GM12864 (cell line): ENCODE data around the gene MKS1.

Source experiments
- DNase-seq: peaks from one replicate; pipeline ENCODE4 v3.0.0-alpha.2; 2011; ENCODE audit warnings: low read depth
- H3K4me3 ChIP-seq: 2 replicates; pipeline ENCODE4 v1.5.1; 2011; ENCODE audit warnings: mild to moderate bottlenecking, low read depth, low read length, control low read depth
- TF ChIP-seq, protein P1 (sequence below): IDR thresholded peaks from 2 replicates; pipeline ENCODE4 v1.5.1; 2011; ENCODE audit warnings: low read depth, mild to moderate bottlenecking, moderate library complexity, low read length, control low read depth, inconsistent platforms; ENCODE audit errors: missing control alignments

Gene MKS1

DNA sequence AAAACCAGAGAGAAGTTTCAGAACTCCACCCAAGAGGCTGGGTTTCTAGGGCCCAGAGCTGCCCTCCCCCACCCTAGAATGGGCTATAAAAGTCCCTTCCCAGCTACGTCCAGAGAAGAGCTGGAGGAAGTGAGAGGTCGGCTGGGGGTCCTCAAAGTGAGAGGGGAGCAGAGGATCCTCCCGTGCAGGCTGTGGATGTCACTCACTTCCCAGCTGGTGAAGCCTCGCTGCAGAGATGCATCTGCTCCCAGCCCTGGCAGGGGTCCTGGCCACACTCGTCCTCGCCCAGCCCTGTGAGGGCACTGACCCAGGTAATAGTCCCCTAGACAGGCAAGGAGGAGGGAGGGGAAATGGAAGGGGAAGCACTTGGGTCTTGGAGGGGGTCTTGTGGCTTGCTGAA, 26.4 kb downstream of the MKS1 start, which contains the start of gene EPX:
Gene EPX (plus strand): TSS at position 115 of the 400 bp plus-strand sequence. CDS start 121 bp downstream, at position 236.
- DNase-seq, result no peak
- H3K4me3 ChIP-seq, result no peak within 1 kb of the TSS

DNA sequence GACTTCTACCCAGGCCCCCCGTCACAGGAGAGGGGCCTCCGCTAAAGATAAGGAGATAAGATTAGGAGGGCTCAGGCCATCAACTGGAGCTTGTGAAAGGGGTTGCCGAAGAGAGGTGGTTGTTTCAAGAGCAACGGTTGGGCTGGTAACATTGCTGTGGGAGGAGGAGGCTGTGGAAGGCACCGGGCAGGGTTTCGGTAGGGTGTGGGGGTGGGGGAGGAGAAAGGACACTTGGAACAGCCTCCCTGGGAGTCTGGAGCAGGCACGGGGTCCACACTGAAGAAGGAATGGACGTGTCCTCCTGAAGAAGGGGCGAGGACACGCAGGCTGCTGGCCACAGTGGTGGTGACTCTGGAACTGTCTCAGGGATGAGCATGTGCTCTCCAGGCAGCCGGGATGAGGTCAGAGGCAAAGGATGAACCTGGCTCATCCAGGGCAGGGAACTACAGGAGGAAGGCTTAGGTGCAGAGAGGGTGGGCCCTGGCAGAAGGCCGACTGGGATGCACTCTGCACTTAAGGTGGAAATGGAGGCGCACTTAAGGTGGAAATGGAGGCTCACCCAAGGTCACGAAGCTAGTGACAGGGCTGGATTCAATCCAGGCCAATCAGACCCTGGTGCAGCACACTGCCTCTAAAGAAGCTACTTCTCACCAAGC, 27.7 kb downstream of the MKS1 start:
- TF ChIP-seq, protein P1, sequence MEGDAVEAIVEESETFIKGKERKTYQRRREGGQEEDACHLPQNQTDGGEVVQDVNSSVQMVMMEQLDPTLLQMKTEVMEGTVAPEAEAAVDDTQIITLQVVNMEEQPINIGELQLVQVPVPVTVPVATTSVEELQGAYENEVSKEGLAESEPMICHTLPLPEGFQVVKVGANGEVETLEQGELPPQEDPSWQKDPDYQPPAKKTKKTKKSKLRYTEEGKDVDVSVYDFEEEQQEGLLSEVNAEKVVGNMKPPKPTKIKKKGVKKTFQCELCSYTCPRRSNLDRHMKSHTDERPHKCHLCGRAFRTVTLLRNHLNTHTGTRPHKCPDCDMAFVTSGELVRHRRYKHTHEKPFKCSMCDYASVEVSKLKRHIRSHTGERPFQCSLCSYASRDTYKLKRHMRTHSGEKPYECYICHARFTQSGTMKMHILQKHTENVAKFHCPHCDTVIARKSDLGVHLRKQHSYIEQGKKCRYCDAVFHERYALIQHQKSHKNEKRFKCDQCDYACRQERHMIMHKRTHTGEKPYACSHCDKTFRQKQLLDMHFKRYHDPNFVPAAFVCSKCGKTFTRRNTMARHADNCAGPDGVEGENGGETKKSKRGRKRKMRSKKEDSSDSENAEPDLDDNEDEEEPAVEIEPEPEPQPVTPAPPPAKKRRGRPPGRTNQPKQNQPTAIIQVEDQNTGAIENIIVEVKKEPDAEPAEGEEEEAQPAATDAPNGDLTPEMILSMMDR, result no peak
- DNase-seq, result no peak
- no peak overlapping the region for H3K4me3 ChIP-seq

More for the DNA sequence above, 26.4 kb downstream of the MKS1 start, which contains the start of gene EPX:
- TF ChIP-seq, protein P1, result no peak

DNA sequence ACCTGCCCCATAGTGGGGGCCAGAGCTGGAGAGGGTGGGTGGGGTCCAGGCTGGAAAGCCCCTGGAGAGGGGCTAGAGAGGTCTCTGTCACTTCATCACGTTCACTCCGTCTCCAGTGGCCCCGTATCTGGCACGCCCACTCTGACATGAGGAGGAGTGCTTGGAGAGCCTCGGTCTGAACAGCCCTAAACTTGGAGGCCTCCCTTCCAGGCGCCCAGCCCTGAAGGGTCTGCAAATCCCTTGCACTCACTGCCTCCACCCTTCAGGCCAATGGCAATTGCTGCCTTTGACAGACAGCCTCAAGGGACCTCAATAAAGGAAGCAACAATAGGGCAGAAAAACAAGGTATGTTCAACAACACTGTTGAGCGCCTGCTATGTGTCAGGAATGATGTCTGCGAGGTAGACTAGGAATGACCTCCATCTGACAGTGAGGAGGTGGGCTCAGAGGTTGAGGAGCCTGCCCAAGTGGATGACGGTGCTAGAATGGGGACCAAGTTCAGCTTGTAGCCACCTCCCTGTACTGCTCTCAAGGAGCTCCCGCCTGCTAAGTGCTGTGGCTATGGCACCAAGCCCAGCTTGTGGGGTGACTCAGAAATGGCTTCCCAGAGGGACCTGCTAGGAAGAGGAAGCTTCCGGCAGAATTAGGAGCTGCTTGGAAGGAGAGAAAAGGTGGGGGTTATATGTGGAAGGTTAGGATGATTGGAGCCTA, 29.5 kb downstream of the MKS1 start:
- no peak for DNase-seq
- no peak overlapping the region for H3K4me3 ChIP-seq
- TF ChIP-seq, protein P1, result no peak

DNA sequence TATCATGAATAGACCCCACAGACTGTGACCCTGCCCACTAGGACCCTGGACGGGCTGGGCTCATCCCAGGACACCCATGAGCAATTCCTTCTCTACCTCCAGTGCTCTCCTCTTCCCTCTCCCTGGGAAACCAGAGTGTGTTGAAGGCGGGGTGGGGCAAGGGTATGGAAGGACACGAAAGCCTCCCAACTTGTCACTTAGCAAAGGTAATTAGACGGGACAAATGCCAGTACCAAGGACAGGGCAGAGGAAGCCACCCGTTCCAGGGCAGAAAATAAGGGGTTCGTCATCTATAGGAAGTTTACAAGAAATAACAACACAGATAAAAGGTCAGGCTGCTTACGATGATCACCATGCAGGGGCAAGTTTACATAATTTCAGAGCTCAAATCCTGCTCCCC, 31.4 kb downstream of the MKS1 start:
- TF ChIP-seq, protein P1, result no peak
- no peak for DNase-seq
- no peak overlapping the region for H3K4me3 ChIP-seq

DNA sequence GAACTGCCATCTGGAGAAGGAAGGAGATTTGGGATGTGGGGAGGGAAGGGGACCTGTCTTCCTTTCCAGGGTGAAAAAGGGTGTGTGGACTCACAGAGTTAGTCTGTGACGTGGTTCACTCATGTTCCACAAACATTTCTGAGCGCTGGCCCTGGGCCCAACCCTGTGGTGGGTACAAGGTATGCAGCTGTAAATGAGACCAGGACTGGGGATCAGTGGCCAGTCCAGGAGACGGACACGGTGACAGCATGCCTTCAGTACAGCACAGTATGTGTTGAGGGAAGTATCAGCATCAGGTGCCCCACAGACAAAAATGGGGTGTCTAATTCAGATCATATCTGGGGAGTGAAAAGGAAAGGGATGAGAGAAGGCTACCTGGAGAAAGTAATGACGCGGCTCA, 32.0 kb downstream of the MKS1 start:
- no peak overlapping the region for H3K4me3 ChIP-seq
- TF ChIP-seq, protein P1, result no peak
- no peak for DNase-seq

DNA sequence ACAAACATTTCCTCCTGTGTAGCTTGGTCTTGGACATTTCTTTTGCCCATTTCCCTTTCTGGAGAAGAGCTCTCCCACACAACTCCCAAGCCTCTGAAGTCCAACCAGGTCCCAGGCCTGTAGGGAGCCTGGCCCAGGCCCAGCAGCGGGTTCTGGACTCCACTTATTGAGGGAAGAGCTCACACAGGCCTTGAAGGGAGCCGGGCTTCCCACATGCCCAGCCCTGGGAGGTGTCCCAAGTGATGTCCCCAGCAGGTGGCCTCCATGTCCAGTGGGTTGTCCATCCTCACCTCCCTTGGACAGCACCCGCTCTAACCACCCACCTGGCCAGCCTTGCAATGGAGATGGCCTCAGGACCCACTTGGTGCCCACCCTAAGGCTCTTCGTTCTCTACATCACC, 32.5 kb downstream of the MKS1 start:
- no peak overlapping the region for H3K4me3 ChIP-seq
- no peak for DNase-seq
- TF ChIP-seq, protein P1, result no peak
